ENCODE measurements around the gene ANKRD13A.

ANKRD13A gene

GRCh38 chr12:109952873-109953272 is 46.4 kb upstream of the ANKRD13A start:
- H3K4me3 ChIP-seq (ENCODE audit: low read depth, low read length) = no peak overlapping the region
- TF ChIP-seq MAX (IDR thresholded peaks at IDR 0.05; ENCODE audit: low read depth, low read length) (no peak), MYC (IDR thresholded peaks at IDR 0.05; ENCODE audit: low read depth, low read length) (no peak), POLR2A (IDR thresholded peaks at IDR 0.05; ENCODE audit: extremely low read depth, insufficient read length) (no peak), CTCF (IDR thresholded peaks at IDR 0.05; ENCODE audit: low read depth, low read length) (no peak)
- DNase-seq (ENCODE audit: low read depth) = no peak

DNA sequence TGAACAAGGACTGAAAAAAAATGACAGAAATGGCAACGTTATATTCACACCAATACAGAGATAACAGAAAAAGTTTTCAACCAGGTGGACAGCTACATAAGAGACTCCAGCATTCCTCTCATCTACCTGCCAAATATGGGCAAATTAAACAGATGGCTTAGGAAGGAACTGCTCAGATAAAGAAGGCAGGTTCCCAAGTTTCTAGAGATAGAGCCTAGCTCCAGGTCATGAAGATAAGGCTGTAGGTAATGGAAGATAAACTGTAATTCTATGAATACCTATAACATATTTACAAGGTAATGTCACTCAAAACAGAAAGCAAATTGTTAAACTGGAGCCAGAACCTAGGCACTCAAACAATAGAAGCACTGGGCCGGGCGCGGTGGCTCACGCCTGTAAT is 45.6 kb upstream of the ANKRD13A start:
- no peak for DNase-seq (ENCODE audit: low read depth)
- no peak overlapping the region for H3K4me3 ChIP-seq (ENCODE audit: low read depth, low read length)
- TF ChIP-seq CTCF (IDR thresholded peaks at IDR 0.05; ENCODE audit: low read depth, low read length) (no peak), MAX (IDR thresholded peaks at IDR 0.05; ENCODE audit: low read depth, low read length) (no peak), POLR2A (IDR thresholded peaks at IDR 0.05; ENCODE audit: extremely low read depth, insufficient read length) (no peak), MYC (IDR thresholded peaks at IDR 0.05; ENCODE audit: low read depth, low read length) (no peak)

DNA sequence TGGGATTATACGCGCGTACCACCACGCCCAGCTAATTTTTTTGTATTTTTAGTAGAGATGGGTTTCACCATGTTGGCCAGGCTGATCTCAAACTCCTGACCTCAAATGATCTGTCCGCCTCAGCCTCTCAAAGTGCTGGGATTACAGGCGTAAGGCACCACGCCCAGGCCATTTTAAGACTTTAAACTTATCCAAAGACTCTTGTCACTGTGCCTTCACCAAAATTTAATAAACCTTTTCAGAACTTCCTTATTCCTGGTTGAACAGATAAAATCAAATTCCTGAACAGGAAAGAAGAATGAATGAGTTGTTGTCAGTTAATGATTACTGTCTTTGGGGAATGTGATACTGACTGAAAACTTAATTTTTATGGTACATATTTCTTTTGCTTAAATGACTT is 40.9 kb upstream of the ANKRD13A start:
- H3K4me3 ChIP-seq (ENCODE audit: low read depth, low read length) = no peak overlapping the region
- TF ChIP-seq CTCF (IDR thresholded peaks at IDR 0.05; ENCODE audit: low read depth, low read length) = no peak
- TF ChIP-seq POLR2A (IDR thresholded peaks at IDR 0.05; ENCODE audit: extremely low read depth, insufficient read length) = no peak
- TF ChIP-seq MAX (IDR thresholded peaks at IDR 0.05; ENCODE audit: low read depth, low read length) = no peak
- TF ChIP-seq MYC (IDR thresholded peaks at IDR 0.05; ENCODE audit: low read depth, low read length) = no peak
- no peak for DNase-seq (ENCODE audit: low read depth)

- no peak for TF ChIP-seq MAX (IDR thresholded peaks at IDR 0.05; ENCODE audit: low read depth, low read length)
- no peak overlapping the region for H3K4me3 ChIP-seq (ENCODE audit: low read depth, low read length)
Measured at GRCh38 chr12:109959411-109960093, 39.7 kb upstream of the ANKRD13A start.

GRCh38 chr12:109961201-109961600 is 38.0 kb upstream of the ANKRD13A start:
- TF ChIP-seq MAX (IDR thresholded peaks at IDR 0.05; ENCODE audit: low read depth, low read length) (no peak), MYC (IDR thresholded peaks at IDR 0.05; ENCODE audit: low read depth, low read length) (no peak), POLR2A (IDR thresholded peaks at IDR 0.05; ENCODE audit: extremely low read depth, insufficient read length) (no peak), CTCF (IDR thresholded peaks at IDR 0.05; ENCODE audit: low read depth, low read length) (no peak)
- H3K4me3 ChIP-seq (ENCODE audit: low read depth, low read length) = no peak overlapping the region
- no peak for DNase-seq (ENCODE audit: low read depth)

More at GRCh38 chr12:109959411-109960093, 39.7 kb upstream of the ANKRD13A start:
- no peak for DNase-seq (ENCODE audit: low read depth)

- no peak for DNase-seq (ENCODE audit: low read depth)
- no peak overlapping the region for H3K4me3 ChIP-seq (ENCODE audit: low read depth, low read length)
- no peak for TF ChIP-seq CTCF (IDR thresholded peaks at IDR 0.05; ENCODE audit: low read depth, low read length)
- TF ChIP-seq MYC (IDR thresholded peaks at IDR 0.05; ENCODE audit: low read depth, low read length) = no peak
- no peak for TF ChIP-seq MAX (IDR thresholded peaks at IDR 0.05; ENCODE audit: low read depth, low read length)
- no peak for TF ChIP-seq POLR2A (IDR thresholded peaks at IDR 0.05; ENCODE audit: extremely low read depth, insufficient read length)
Measured at GRCh38 chr12:109961612-109962011, 37.6 kb upstream of the ANKRD13A start.
